ENCODE data around the gene ARHGAP24. TPM values are rescaled to one million over a fixed set of nuclear protein-coding genes. Genes with fewer than 3 reads are reported as not detected.
"Not testable (repeated sequence)": the region's sequence is repeated elsewhere in the genome, so short reads cannot be mapped to it uniquely, and the experiment has no call there.

Gene ARHGAP24
- total RNA-seq, 2 donors from 2014 or later = 4.2 to 5.2 TPM

GRCh38 chr4:86014599-86014998 is 539.6 kb downstream of the ARHGAP24 start:
- intact Hi-C loops (cut with DNase I) = no loop called here
- Histone ChIP-seq H3K4me1 (no peaks in the 10 kb centered on the region), H3K4me3 (no peak overlapping the region), H3K9me3 (no peaks in the 10 kb centered on the region), H3K27ac (no peak overlapping the region), H3K27me3 (no peaks in the 10 kb centered on the region), H3K36me3 (no peaks in the 10 kb centered on the region), H3K9ac (ENCODE audit: low read depth in 2 of 2, low read length in 2 of 2) (no peak overlapping the region)
- DNase-seq = no peak
- TF ChIP-seq CTCF (IDR thresholded peaks at IDR 0.05) = no peak

- no peak overlapping the region for H3K9ac ChIP-seq (ENCODE audit: low read depth in 2 of 2, low read length in 2 of 2)
- no peak overlapping the region for H3K27ac ChIP-seq
- no peak for TF ChIP-seq CTCF (IDR thresholded peaks at IDR 0.05)
- H3K4me3 ChIP-seq = no peak overlapping the region
- H3K4me1 ChIP-seq = no peaks in the 10 kb centered on the region
- no peaks in the 10 kb centered on the region for H3K36me3 ChIP-seq
- DNase-seq = no peak
- H3K27me3 ChIP-seq = no peaks in the 10 kb centered on the region
- H3K9me3 ChIP-seq = no peaks in the 10 kb centered on the region
- intact Hi-C loops (cut with DNase I) = no loop called here
Observed at GRCh38 chr4:86015412-86016350, 540.7 kb downstream of the ARHGAP24 start.

- Histone ChIP-seq H3K9ac (ENCODE audit: low read depth in 2 of 2, low read length in 2 of 2) (no peak overlapping the region), H3K9me3 (no peaks in the 10 kb centered on the region), H3K36me3 (no peaks in the 10 kb centered on the region), H3K27ac (no peak overlapping the region), H3K27me3 (no peaks in the 10 kb centered on the region), H3K4me1 (no peaks in the 10 kb centered on the region), H3K4me3 (no peak overlapping the region)
- no peak for DNase-seq
- intact Hi-C loops (cut with DNase I) = no loop called here
- no peak for TF ChIP-seq CTCF (IDR thresholded peaks at IDR 0.05)
Observed at GRCh38 chr4:86019362-86019761, 544.4 kb downstream of the ARHGAP24 start.

GRCh38 chr4:86019906-86020305 is 545.0 kb downstream of the ARHGAP24 start:
- no peak for TF ChIP-seq CTCF (IDR thresholded peaks at IDR 0.05)
- no peaks in the 10 kb centered on the region for H3K4me1 ChIP-seq
- no peak overlapping the region for H3K27ac ChIP-seq
- H3K9ac ChIP-seq (ENCODE audit: low read depth in 2 of 2, low read length in 2 of 2) = no peak overlapping the region
- H3K36me3 ChIP-seq = no peaks in the 10 kb centered on the region
- intact Hi-C loops (cut with DNase I) = no loop called here
- no peaks in the 10 kb centered on the region for H3K9me3 ChIP-seq
- no peak for DNase-seq
- H3K27me3 ChIP-seq = no peaks in the 10 kb centered on the region
- no peak overlapping the region for H3K4me3 ChIP-seq

- DNase-seq; H3K27ac ChIP-seq; intact Hi-C loops (cut with DNase I); H3K36me3 ChIP-seq; H3K4me3 ChIP-seq; H3K4me1 ChIP-seq; H3K9me3 ChIP-seq; H3K9ac ChIP-seq (ENCODE audit: low read depth in 2 of 2, low read length in 2 of 2); H3K27me3 ChIP-seq: not testable (repeated sequence)
Observed at GRCh38 chr4:86021671-86022070, 546.7 kb downstream of the ARHGAP24 start.

GRCh38 chr4:86026720-86027119 is 551.8 kb downstream of the ARHGAP24 start:
- no peaks in the 10 kb centered on the region for H3K4me1 ChIP-seq
- no peak overlapping the region for H3K9ac ChIP-seq (ENCODE audit: low read depth in 2 of 2, low read length in 2 of 2)
- no peak for TF ChIP-seq CTCF (IDR thresholded peaks at IDR 0.05)
- H3K9me3 ChIP-seq = no peaks in the 10 kb centered on the region
- H3K4me3 ChIP-seq = no peak overlapping the region
- intact Hi-C loops (cut with DNase I) = no loop called here
- DNase-seq = no peak
- no peaks in the 10 kb centered on the region for H3K36me3 ChIP-seq
- H3K27ac ChIP-seq = no peak overlapping the region
- no peaks in the 10 kb centered on the region for H3K27me3 ChIP-seq

All from colonic mucosa (tissue), 4 donors.